ENCODE measurements around the gene ARL5A. TPM values are rescaled to one million over a fixed set of nuclear protein-coding genes. Genes with fewer than 3 reads are reported as not detected.

Gene ARL5A
- total and polyA plus RNA-seq, 9 of the 15 experiments (the other 6 are each of a cell fraction or from before 2014, with no cell fraction given): 16.3 to 117 (median 88.4) TPM

GRCh38 chr2:151828143-151828889 lies at the start of gene ARL5A (continued):
- no peak for TF ChIP-seq CHD7 (IDR thresholded peaks at IDR 0.05; ENCODE audit: low read depth, low read length)
- TF ChIP-seq UBTF (IDR thresholded peaks at IDR 0.05; ENCODE audit: borderline replicate concordance in 1 of 2, low read depth in 2 of 2, low read length in 2 of 2): peak; percentile 83 to 88; a peak in 2 of 4 replicates
- no peak for TF ChIP-seq NELFE (IDR thresholded peaks at IDR 0.05; ENCODE audit: insufficient read depth, insufficient read length)
- no peak for TF ChIP-seq FOXM1 (IDR thresholded peaks at IDR 0.05; ENCODE audit: low read depth)
- TF ChIP-seq FOXM1 (CRISPR knock-in tag; IDR thresholded peaks at IDR 0.05; ENCODE audit: low read depth): peak; percentile 94; the same call in 1 of the 2 replicates
- TF ChIP-seq TCF15 (CRISPR knock-in tag; IDR thresholded peaks at IDR 0.05): no peak
- TF ChIP-seq KLF1 (tag; IDR thresholded peaks at IDR 0.05): no peak
- TF ChIP-seq GATA2 (CRISPR knock-in tag; IDR thresholded peaks at IDR 0.05): no peak
- peak; percentile 87 for TF ChIP-seq NBN (IDR thresholded peaks at IDR 0.05; ENCODE audit: low read depth)
- no peak for TF ChIP-seq CBX2 (IDR thresholded peaks at IDR 0.05; ENCODE audit: insufficient read depth, low read length, poor library complexity, severe bottlenecking)
- TF ChIP-seq ZNF274 (IDR thresholded peaks at IDR 0.05; ENCODE audit: borderline replicate concordance, low read depth, low read length): no peak
- no peak for TF ChIP-seq ZNF311 (CRISPR knock-in tag; IDR thresholded peaks at IDR 0.05)
- TF ChIP-seq SUPT5H (IDR thresholded peaks at IDR 0.05): peak; percentile 98
- no peak for TF ChIP-seq YBX1 (IDR thresholded peaks at IDR 0.05)

All from K562 (cell line).